ELF-1 (cell line): ENCODE results near the gene PXK.

Source experiments
- DNase-seq: peaks from one replicate; pipeline ENCODE4 v3.0.0-alpha.2; 2016; ENCODE audit warnings: low read depth, low spot score

Gene PXK

GRCh38 chr3:58347984-58348383 lies 15.3 kb downstream of the PXK start:
- no peak for DNase-seq

- DNase-seq, result peak; percentile 26
Observed at GRCh38 chr3:58349792-58350626, 17.3 kb downstream of the PXK start.

GRCh38 chr3:58350627-58351013 lies 17.9 kb downstream of the PXK start:
- DNase-seq, result no peak

GRCh38 chr3:58351920-58352319 lies 19.2 kb downstream of the PXK start:
- peak; percentile 34 for DNase-seq

GRCh38 chr3:58352626-58353025 lies 19.9 kb downstream of the PXK start:
- no peak for DNase-seq

GRCh38 chr3:58353722-58354553 lies 21.2 kb downstream of the PXK start:
- no peak for DNase-seq

GRCh38 chr3:58355179-58355578 lies 22.5 kb downstream of the PXK start:
- DNase-seq, result no peak

- no peak for DNase-seq
Observed at GRCh38 chr3:58356054-58356453, 23.4 kb downstream of the PXK start.

- no peak for DNase-seq
Observed at GRCh38 chr3:58357402-58357801, 24.7 kb downstream of the PXK start.

GRCh38 chr3:58358092-58358491 lies 25.4 kb downstream of the PXK start:
- DNase-seq, result no peak

GRCh38 chr3:58358808-58359207 lies 26.1 kb downstream of the PXK start:
- no peak for DNase-seq

GRCh38 chr3:58359621-58360020 lies 26.9 kb downstream of the PXK start:
- DNase-seq, result no peak

- DNase-seq, result no peak
Observed at GRCh38 chr3:58361866-58362265, 29.2 kb downstream of the PXK start.

- DNase-seq, result no peak
Observed at GRCh38 chr3:58366699-58367098, 34.0 kb downstream of the PXK start.

- no peak for DNase-seq
Observed at GRCh38 chr3:58369038-58369437, 36.3 kb downstream of the PXK start.

GRCh38 chr3:58369876-58370275 lies 37.2 kb downstream of the PXK start:
- no peak for DNase-seq

GRCh38 chr3:58370407-58370806 lies 37.7 kb downstream of the PXK start:
- no peak for DNase-seq

GRCh38 chr3:58371754-58372153 lies 39.1 kb downstream of the PXK start:
- no peak for DNase-seq

- DNase-seq, result no peak
Observed at GRCh38 chr3:58375254-58375653, 42.6 kb downstream of the PXK start.

GRCh38 chr3:58377168-58377567 lies 44.5 kb downstream of the PXK start:
- no peak for DNase-seq

GRCh38 chr3:58377750-58378149 lies 45.1 kb downstream of the PXK start:
- no peak for DNase-seq

GRCh38 chr3:58379351-58380073 lies 46.8 kb downstream of the PXK start:
- DNase-seq, result no peak
